Pancreas (tissue), 10 donors: ENCODE measurements around the gene LAMA5. TPM values are rescaled to one million over a fixed set of nuclear protein-coding genes. Genes with fewer than 3 reads are reported as not detected.

Experiments used
- ATAC-seq, 4 donors: fragments of 200-7000 bp; cut with Tn5 transposase; one replicate each; pipeline versions ENCODE4 v1.8.0 to v1.9.1; 2020; ENCODE audit warnings: mild to moderate bottlenecking in 4 of 4, moderate library complexity in 4 of 4
- DNase-seq, 6 donors: peaks; one replicate each; pipeline ENCODE4 v3.0.0-alpha.2; 2020
- FAIRE-seq: peaks from 2 replicates; lab custom pipeline; 2012; peaks lifted over from hg19 to GRCh38; lab: Jason Lieb, UNC
- H3K27ac ChIP-seq, 4 donors: fragments of 200-600 bp; sonication (generic); 1 replicate in 3 of 4; 2 replicates in 1 of 4; pipeline versions ENCODE4 v1.5.0 to v1.8.0; 2020
- H3K27me3 ChIP-seq, 4 donors: fragments of 200-600 bp; one replicate each; pipeline ENCODE4 v1.8.0; 2021
- H3K36me3 ChIP-seq, 3 donors: fragments of 200-600 bp; sonication (generic) in 1 of 3; one replicate each; pipeline versions ENCODE4 v1.5.0 to v1.8.0; 2020 to 2021
- H3K4me1 ChIP-seq, 3 donors: fragments of 200-600 bp; one replicate each; pipeline ENCODE4 v1.8.0; 2021
- H3K4me3 ChIP-seq, 4 donors: fragments of 200-600 bp; sonication (generic) in 2 of 4; one replicate each; pipeline versions ENCODE4 v1.5.0 to v1.8.0; 2020 to 2021
- H3K9me3 ChIP-seq, 4 donors: fragments of 200-600 bp; one replicate each; pipeline ENCODE4 v1.8.0; 2021
- CTCF ChIP-seq, 4 donors: fragments of 200-600 bp; sonication (generic) in 3 of 4; IDR thresholded peaks; one replicate each; pipeline versions ENCODE4 v1.5.0 to v1.8.0; 2021; ENCODE audit warnings: antibody characterized with exemption in 4 of 4
- WGBS, 2 donors: extraction: QIAGEN DNeasy Blood & Tissue Kit; methylation state at CpG; one replicate each; pipeline ENCODE4 v1.1.7; 2013; 5-methylcytosine and 5-hydroxymethylcytosine counted together
- intact Hi-C, 3 donors: fragments of 100-400 bp; cut with DNase I; formaldehyde crosslinking; loops; one replicate each; pipeline versions ENCODE4 v1.11.1 to v1.14.2; 2022
- polyA plus RNA-seq, 2 donors: library from polyadenylated mRNA; stranded (reverse); fragments of 200-250 nt; gene quantifications; one replicate each; pipeline ENCODE4 v1.2.3, GENCODE V29; 2013
- total RNA-seq, 6 donors: library from RNA; stranded (reverse); fragmentation: NEBNext Ultra II Directional in 4 of 6; extraction: Animal tissue kit (Norgen Biotek cat#: 25700) in 4 of 6; gene quantifications; one replicate each; pipeline versions ENCODE4 v1.2.1 to v1.2.4, GENCODE V29; 2021 to 2023
- donor health status: healthy with polysubstance abuse.
- donor health status: DM: no; HTN: no; CAD: no; lungs with moderate emphysema.
- donor health status: DM: no; HTN: no; CAD: no.
- donor health status: control.
- donor health status: control.
- donor health status: Bipolar disorder and iron deficiency.
- donor health status: DM: yes; HTN: yes; CAD: no.
- donor health status: DM: no; HTN: no; CAD: no.
- donor health status: DM: no; HTN: no; CAD: no.
- donor health status: DM: yes; HTN: yes; CAD: no.

The LAMA5 gene
- total and polyA plus RNA-seq, 8 donors: 43.6 to 344 (median 62.2) TPM

GRCh38 chr20:62407221-62407992 lies 40.3 kb upstream of the LAMA5 start, which contains the start of gene CABLES2:
Gene CABLES2, minus strand, starts transcription at chr20:62407285. Its CDS starts 9 bp downstream, at chr20:62407276.
- intact Hi-C loops: no loop called here

GRCh38 chr20:62406635-62407176 lies 39.6 kb upstream of the LAMA5 start:
- Histone ChIP-seq H3K36me3 (no peaks in the 10 kb centered on the region), H3K27ac (no peak overlapping the region), H3K4me1 (peaks cover 15 to 28% (median 19%) of the 10 kb centered on the region in 3 donors), H3K4me3 (peak overlapping the region; percentile 20 to 64 (median 59)), H3K9me3 (no peaks in the 10 kb centered on the region), H3K27me3 (no peaks in the 10 kb centered on the region)
- TF ChIP-seq CTCF (IDR thresholded peaks at IDR 0.05): no peak
- WGBS, 2 donors: 1 to 2% methylated on average over 13 to 42 of the region's 42 CpGs
- ATAC-seq (no peak), FAIRE-seq (no peak), DNase-seq (peak in 3 of 6 donors; percentile 40 to 73 (median 52))
- intact Hi-C loops: no loop called here

More at GRCh38 chr20:62407221-62407992, 40.3 kb upstream of the LAMA5 start, which contains the start of gene CABLES2:
- peak within 1 kb of the TSS; percentile 20 to 64 (median 59) for H3K4me3 ChIP-seq
- peak; percentile 92 to 98 (median 94) for DNase-seq
- no peak for FAIRE-seq
- H3K4me1 ChIP-seq: peaks cover 15 to 28% (median 19%) of the 10 kb centered on the region in 3 donors
- no peak for TF ChIP-seq CTCF (IDR thresholded peaks at IDR 0.05)
- no peaks in the 10 kb centered on the region for H3K36me3 ChIP-seq
- no peak within 1 kb of the TSS for H3K27ac ChIP-seq
- WGBS, 2 donors: 3 to 5% methylated on average over 32 to 73 of the region's 73 CpGs
- no peaks in the 10 kb centered on the region for H3K9me3 ChIP-seq
- peak; percentile 89 to 93 (median 92) for ATAC-seq
- H3K27me3 ChIP-seq: no peaks in the 10 kb centered on the region

- Histone ChIP-seq H3K4me1 (peaks cover 15 to 28% (median 19%) of the 10 kb centered on the region in 3 donors), H3K36me3 (no peaks in the 10 kb centered on the region), H3K9me3 (no peaks in the 10 kb centered on the region), H3K27ac (no peak overlapping the region), H3K4me3 (peak overlapping the region in 3 of 4 donors; percentile 57 to 64 (median 61)), H3K27me3 (no peaks in the 10 kb centered on the region)
- WGBS, 2 donors: 52 to 56% methylated on average over 10 of the region's 10 CpGs
- no peak for FAIRE-seq
- intact Hi-C loops: no loop called here
- no peak for ATAC-seq
- no peak for DNase-seq
- no peak for TF ChIP-seq CTCF (IDR thresholded peaks at IDR 0.05)
Measured at GRCh38 chr20:62405981-62406513, 38.9 kb upstream of the LAMA5 start.

- Histone ChIP-seq H3K27me3 (no peaks in the 10 kb centered on the region), H3K36me3 (no peaks in the 10 kb centered on the region), H3K4me1 (peaks cover 14 to 25% (median 18%) of the 10 kb centered on the region in 3 donors), H3K4me3 (no peak overlapping the region), H3K27ac (no peak overlapping the region), H3K9me3 (no peaks in the 10 kb centered on the region)
- DNase-seq (peak in 1 of 6 donors; percentile 52), FAIRE-seq (no peak), ATAC-seq (no peak)
- peak in 1 of 4 donors; percentile 38 for TF ChIP-seq CTCF (IDR thresholded peaks at IDR 0.05)
- intact Hi-C loops: no loop called here
- WGBS, 2 donors: 69 to 76% methylated on average over 23 of the region's 23 CpGs
Measured at GRCh38 chr20:62405108-62405980, 38.2 kb upstream of the LAMA5 start.
